ENCODE results near the gene KCTD13. TPM values are rescaled to one million over a fixed set of nuclear protein-coding genes. Genes with fewer than 3 reads are reported as not detected.

KCTD13 gene
- total and polyA plus RNA-seq, 4 donors = 15.0 to 26.2 (median 16.5) TPM

DNA sequence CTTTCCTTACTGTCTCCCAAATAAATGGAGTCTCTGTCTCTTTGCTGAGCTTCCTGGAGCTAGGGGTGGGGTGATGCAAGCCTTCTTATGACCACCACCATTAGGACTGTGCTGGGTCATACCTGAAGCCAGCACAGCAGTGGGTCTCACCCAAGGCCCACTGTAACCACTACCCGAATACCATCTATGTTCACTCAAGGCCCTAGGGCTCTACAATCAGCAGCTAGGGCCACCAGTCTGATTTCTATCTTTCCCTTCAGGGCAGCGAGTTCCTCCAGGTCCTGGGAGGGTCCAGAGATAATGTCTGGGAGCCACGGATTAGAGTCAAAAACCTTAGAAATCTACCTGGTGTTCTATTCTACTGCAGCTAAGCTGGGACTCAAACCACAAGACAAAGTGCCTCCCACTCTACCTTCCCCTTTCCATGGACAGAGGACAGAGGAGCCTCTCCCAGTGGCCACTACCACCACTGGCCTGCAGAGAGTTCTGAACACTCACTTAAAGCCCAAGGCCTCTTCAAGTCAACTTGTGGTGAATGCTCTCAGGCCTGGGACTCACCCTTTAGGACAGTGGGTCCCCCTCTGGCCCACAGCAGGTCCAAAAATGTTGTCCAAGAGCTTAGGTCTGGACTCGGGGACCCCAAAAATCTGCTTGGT, 24.9 kb upstream of the KCTD13 start:
- Histone ChIP-seq H3K36me3 (ENCODE audit: control insufficient read depth in 4 of 4, insufficient read depth in 4 of 4, low read length in 4 of 4) (no peaks in the 10 kb centered on the region), H3K27me3 (ENCODE audit: control insufficient read depth in 3 of 3, insufficient read depth in 3 of 3, low read length in 2 of 3) (no peaks in the 10 kb centered on the region), H3K9ac (ENCODE audit: insufficient read depth in 1 of 2, low read length in 2 of 2) (no peak overlapping the region), H3K9me3 (ENCODE audit: control insufficient read depth in 4 of 4, insufficient read depth in 3 of 4, low read length in 3 of 4) (no peaks in the 10 kb centered on the region), H3K4me3 (no peak overlapping the region), H3K27ac (ENCODE audit: low read depth in 1 of 2, low read length in 1 of 2) (no peak overlapping the region), H3K4me1 (ENCODE audit: control insufficient read depth in 5 of 5, insufficient read depth in 5 of 5, low read length in 5 of 5) (no peaks in the 10 kb centered on the region)
- TF ChIP-seq, protein P1, sequence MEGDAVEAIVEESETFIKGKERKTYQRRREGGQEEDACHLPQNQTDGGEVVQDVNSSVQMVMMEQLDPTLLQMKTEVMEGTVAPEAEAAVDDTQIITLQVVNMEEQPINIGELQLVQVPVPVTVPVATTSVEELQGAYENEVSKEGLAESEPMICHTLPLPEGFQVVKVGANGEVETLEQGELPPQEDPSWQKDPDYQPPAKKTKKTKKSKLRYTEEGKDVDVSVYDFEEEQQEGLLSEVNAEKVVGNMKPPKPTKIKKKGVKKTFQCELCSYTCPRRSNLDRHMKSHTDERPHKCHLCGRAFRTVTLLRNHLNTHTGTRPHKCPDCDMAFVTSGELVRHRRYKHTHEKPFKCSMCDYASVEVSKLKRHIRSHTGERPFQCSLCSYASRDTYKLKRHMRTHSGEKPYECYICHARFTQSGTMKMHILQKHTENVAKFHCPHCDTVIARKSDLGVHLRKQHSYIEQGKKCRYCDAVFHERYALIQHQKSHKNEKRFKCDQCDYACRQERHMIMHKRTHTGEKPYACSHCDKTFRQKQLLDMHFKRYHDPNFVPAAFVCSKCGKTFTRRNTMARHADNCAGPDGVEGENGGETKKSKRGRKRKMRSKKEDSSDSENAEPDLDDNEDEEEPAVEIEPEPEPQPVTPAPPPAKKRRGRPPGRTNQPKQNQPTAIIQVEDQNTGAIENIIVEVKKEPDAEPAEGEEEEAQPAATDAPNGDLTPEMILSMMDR (IDR thresholded peaks at IDR 0.05; ENCODE audit: control extremely low read depth, extremely low read depth) = no peak
- WGBS, 2 donors = 92 to 98% methylated on average over 4 of the region's 4 CpGs
- DNase-seq (no peak), ATAC-seq (ENCODE audit: insufficient read depth, low FRiP score) (no peak)

DNA sequence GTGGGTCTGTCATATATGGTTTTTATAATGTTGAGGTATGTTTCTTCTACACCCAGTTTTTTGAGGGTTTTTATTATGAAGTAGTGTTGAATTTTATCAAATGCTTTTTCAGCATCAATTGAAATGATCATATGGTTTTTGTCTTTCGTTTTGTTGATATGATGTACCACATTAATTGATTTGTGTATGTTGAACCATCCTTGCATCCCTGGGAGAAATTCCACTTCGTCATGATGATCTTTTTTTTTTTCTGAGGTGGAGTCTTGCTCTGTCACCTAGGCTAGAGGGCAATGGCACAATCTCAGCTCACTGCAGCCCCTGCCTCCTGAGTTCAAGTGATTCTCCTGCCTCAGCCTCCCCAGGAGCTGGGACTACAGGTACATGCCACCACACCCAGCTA, 21.9 kb upstream of the KCTD13 start:
- H3K9ac ChIP-seq (ENCODE audit: insufficient read depth in 1 of 2, low read length in 2 of 2) = no peak overlapping the region
- ATAC-seq (ENCODE audit: insufficient read depth, low FRiP score) = no peak
- WGBS, 2 donors = 84 to 88% methylated on average over 2 of the region's 2 CpGs
- no peaks in the 10 kb centered on the region for H3K36me3 ChIP-seq (ENCODE audit: control insufficient read depth in 4 of 4, insufficient read depth in 4 of 4, low read length in 4 of 4)
- TF ChIP-seq, protein P1 (IDR thresholded peaks at IDR 0.05; ENCODE audit: control extremely low read depth, extremely low read depth) = no peak
- DNase-seq = no peak
- H3K27ac ChIP-seq (ENCODE audit: low read depth in 1 of 2, low read length in 1 of 2) = no peak overlapping the region
- peaks cover 0 to under 1% (median 0%) of the 10 kb centered on the region in 5 donors for H3K4me1 ChIP-seq (ENCODE audit: control insufficient read depth in 5 of 5, insufficient read depth in 5 of 5, low read length in 5 of 5)
- H3K27me3 ChIP-seq (ENCODE audit: control insufficient read depth in 3 of 3, insufficient read depth in 3 of 3, low read length in 2 of 3) = no peaks in the 10 kb centered on the region
- H3K4me3 ChIP-seq = no peak overlapping the region
- H3K9me3 ChIP-seq (ENCODE audit: control insufficient read depth in 4 of 4, insufficient read depth in 3 of 4, low read length in 3 of 4) = no peaks in the 10 kb centered on the region

DNA sequence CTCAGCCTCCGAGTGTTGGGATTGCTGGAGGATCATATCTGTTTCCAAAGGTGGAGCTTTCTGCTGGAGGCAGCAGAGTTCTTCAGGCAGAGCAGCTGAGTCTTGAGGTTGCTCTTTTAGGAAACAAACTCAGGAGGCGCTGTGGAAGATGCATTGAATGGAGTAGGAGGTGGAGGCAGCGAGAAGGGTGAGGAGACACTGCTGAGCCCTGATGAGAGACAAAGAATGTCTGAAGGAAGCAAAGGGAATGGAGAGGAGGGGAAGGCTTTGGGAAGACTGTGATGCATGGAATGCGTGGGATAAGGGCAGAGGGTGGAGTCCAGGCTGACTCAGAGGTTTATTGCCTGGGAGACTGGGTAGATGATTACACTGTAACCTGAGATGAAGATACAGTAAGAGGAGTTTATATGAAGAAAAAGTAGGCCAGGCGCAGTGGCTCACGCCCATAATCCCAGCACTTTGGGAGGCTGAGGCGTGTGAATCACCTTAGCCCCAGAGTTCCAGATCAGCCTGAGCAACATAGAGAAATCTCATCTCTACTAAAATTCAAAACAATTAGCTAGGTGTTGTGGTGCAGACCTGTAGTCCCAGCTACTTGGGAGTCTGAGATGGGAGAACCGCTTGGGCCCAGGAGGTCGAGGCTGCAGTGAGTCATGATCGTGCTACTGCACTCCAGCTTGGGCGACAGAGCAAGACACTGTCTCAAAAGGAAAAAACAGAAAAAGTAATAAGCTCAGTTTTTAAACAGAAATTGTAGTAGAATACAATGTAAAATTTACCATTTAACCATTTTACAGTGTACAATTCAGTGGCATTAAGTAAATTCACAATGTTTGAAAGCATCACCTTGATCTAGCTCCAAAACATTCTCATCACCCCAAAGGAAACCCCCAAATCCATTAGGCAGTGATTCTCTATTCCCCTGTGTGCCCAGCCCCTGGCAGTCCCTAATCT, 18.1 kb upstream of the KCTD13 start:
- peaks cover 0 to 2% (median 0%) of the 10 kb centered on the region in 5 donors for H3K4me1 ChIP-seq (ENCODE audit: control insufficient read depth in 5 of 5, insufficient read depth in 5 of 5, low read length in 5 of 5)
- H3K4me3 ChIP-seq = no peak overlapping the region
- H3K27ac ChIP-seq (ENCODE audit: low read depth in 1 of 2, low read length in 1 of 2) = peak overlapping the region in 1 of 2 donors; percentile 43
- no peak overlapping the region for H3K9ac ChIP-seq (ENCODE audit: insufficient read depth in 1 of 2, low read length in 2 of 2)
- no peaks in the 10 kb centered on the region for H3K36me3 ChIP-seq (ENCODE audit: control insufficient read depth in 4 of 4, insufficient read depth in 4 of 4, low read length in 4 of 4)
- 68 to 79% methylated on average over 11 of the region's 11 CpGs for WGBS, 2 donors
- no peaks in the 10 kb centered on the region for H3K27me3 ChIP-seq (ENCODE audit: control insufficient read depth in 3 of 3, insufficient read depth in 3 of 3, low read length in 2 of 3)
- H3K9me3 ChIP-seq (ENCODE audit: control insufficient read depth in 4 of 4, insufficient read depth in 3 of 4, low read length in 3 of 4) = peaks cover 0 to 2% (median 0%) of the 10 kb centered on the region in 4 donors
- DNase-seq = peak; percentile 43 to 61 (median 44)
- ATAC-seq (ENCODE audit: insufficient read depth, low FRiP score) = peak; percentile 93
- TF ChIP-seq, protein P1 (IDR thresholded peaks at IDR 0.05; ENCODE audit: control extremely low read depth, extremely low read depth) = no peak

Data from lung (tissue), 12 donors.